Neural cell (in vitro differentiated cells): ENCODE data around the gene PPP1R13B. TPM values are rescaled to one million over a fixed set of nuclear protein-coding genes. Genes with fewer than 3 reads are reported as not detected.

Source experiments
- H2AFZ ChIP-seq: fragments of 200-600, 300-800 bp; sonication (generic), shearing (Covaris generic); 2 replicates; pipeline ENCODE4 v1.6.0; 2014; ENCODE audit warnings: low read depth, mild to moderate bottlenecking, antibody characterized with exemption, low read length, moderate library complexity
- H3F3A ChIP-seq: fragments of 200-600 bp; shearing (Covaris generic); 2 replicates; pipeline ENCODE4 v1.6.1; 2016; ENCODE audit warnings: mild to moderate bottlenecking, moderate library complexity, mixed read lengths, antibody characterized with exemption, low read length; ENCODE audit not compliant: insufficient read depth, poor library complexity, severe bottlenecking
- H3K27ac ChIP-seq: fragments of 200-600, 300-800 bp; sonication (generic), shearing (Covaris generic); 2 replicates; pipeline ENCODE4 v1.5.1; 2014; ENCODE audit warnings: mild to moderate bottlenecking, low read length, moderate library complexity
- H3K27me3 ChIP-seq: fragments of 300-800, 200-600 bp; sonication (generic), shearing (Covaris generic); 2 replicates; pipeline ENCODE4 v1.6.0; 2014; ENCODE audit warnings: mild to moderate bottlenecking, low read depth, low read length, moderate library complexity; ENCODE audit not compliant: insufficient read depth
- H3K36me3 ChIP-seq: fragments of 300-800, 200-600 bp; sonication (generic), shearing (Covaris generic); 2 replicates; pipeline ENCODE4 v1.5.1; 2014; ENCODE audit warnings: mild to moderate bottlenecking, antibody characterized with exemption, low read length, moderate library complexity; ENCODE audit not compliant: insufficient read depth
- H3K4me2 ChIP-seq: fragments of 300-800, 200-600 bp; sonication (generic), shearing (Covaris generic); 2 replicates; pipeline ENCODE4 v1.6.0; 2014; ENCODE audit warnings: mild to moderate bottlenecking, low read length
- H3K4me3 ChIP-seq: fragments of 300-800, 200-600 bp; sonication (generic), shearing (Covaris generic); 2 replicates; pipeline ENCODE4 v1.5.1; 2014; ENCODE audit warnings: mild to moderate bottlenecking, low read length, moderate library complexity
- H3K79me2 ChIP-seq: fragments of 200-600 bp; shearing (Covaris generic); replicated peaks from 2 replicates; pipeline ENCODE4 v1.6.0; 2014; ENCODE audit warnings: mild to moderate bottlenecking, low read length, moderate library complexity; ENCODE audit not compliant: insufficient read depth
- H3K9ac ChIP-seq: fragments of 300-800, 200-600 bp; sonication (generic), shearing (Covaris generic); 2 replicates; pipeline ENCODE4 v1.6.1; 2016; ENCODE audit warnings: mild to moderate bottlenecking, low read length, mixed read lengths
- H3K9me2 ChIP-seq: fragments of 200-600 bp; shearing (Covaris generic); 2 replicates; pipeline ENCODE4 v1.6.1; 2016; ENCODE audit warnings: mild to moderate bottlenecking, low read length, mixed read lengths; ENCODE audit not compliant: insufficient read depth
- H3K9me3 ChIP-seq: fragments of 200-600, 300-800 bp; sonication (generic), shearing (Covaris generic); 2 replicates; pipeline ENCODE4 v1.6.1; 2016; ENCODE audit warnings: mild to moderate bottlenecking, mixed run types, low read length, moderate library complexity, mixed read lengths
- H4K20me1 ChIP-seq: fragments of 200-600 bp; shearing (Covaris generic); 2 replicates; pipeline ENCODE4 v1.6.1; 2016; ENCODE audit warnings: mild to moderate bottlenecking, mixed run types; ENCODE audit not compliant: insufficient read depth
- EP300 ChIP-seq: fragments of 450-650 bp; conservative IDR thresholded peaks from 2 replicates; pipeline ENCODE4 v1.6.1; 2014; ENCODE audit warnings: antibody characterized with exemption, mild to moderate bottlenecking, moderate library complexity; ENCODE audit not compliant: poor library complexity, severe bottlenecking
- EZH2 ChIP-seq: fragments of 200-600, 300-800 bp; shearing (Covaris generic), sonication (generic); IDR thresholded peaks from 2 replicates; pipeline ENCODE4 v1.6.1; 2014; ENCODE audit warnings: antibody characterized with exemption, low read length, borderline replicate concordance, mild to moderate bottlenecking; ENCODE audit not compliant: insufficient read depth, poor library complexity, severe bottlenecking
- MXI1 ChIP-seq: fragments of 450-650 bp; conservative IDR thresholded peaks from 2 replicates; pipeline ENCODE4 v1.6.1; 2014; ENCODE audit warnings: antibody characterized with exemption, mild to moderate bottlenecking; ENCODE audit not compliant: poor library complexity, severe bottlenecking
- RAD21 ChIP-seq: fragments of 450-650 bp; conservative IDR thresholded peaks from 2 replicates; pipeline ENCODE4 v1.6.1; 2014; ENCODE audit warnings: antibody characterized with exemption, mild to moderate bottlenecking, moderate library complexity
- TAF1 ChIP-seq: IDR thresholded peaks from 2 replicates; pipeline ENCODE4 v1.6.1; 2012; ENCODE audit warnings: low read depth
- polyA plus RNA-seq: library from polyadenylated mRNA; depleted of rRNA; stranded (reverse); fragments of >200 nt; gene quantifications from 2 replicates; pipeline ENCODE4 v1.2.3, GENCODE V29; 2014
- TF ChIP-seq, protein P1 (sequence below): IDR thresholded peaks from 2 replicates; pipeline ENCODE4 v1.6.1; 2012; ENCODE audit warnings: borderline replicate concordance
- TF ChIP-seq, protein P2 (sequence below): fragments of 450-650 bp; IDR thresholded peaks from 2 replicates; pipeline ENCODE4 v1.5.1; 2014; ENCODE audit warnings: antibody characterized with exemption, mild to moderate bottlenecking, moderate library complexity; ENCODE audit not compliant: poor library complexity, severe bottlenecking

Gene PPP1R13B
- polyA plus RNA-seq, 1 donor from 2014 or later, result 8.2 TPM

DNA sequence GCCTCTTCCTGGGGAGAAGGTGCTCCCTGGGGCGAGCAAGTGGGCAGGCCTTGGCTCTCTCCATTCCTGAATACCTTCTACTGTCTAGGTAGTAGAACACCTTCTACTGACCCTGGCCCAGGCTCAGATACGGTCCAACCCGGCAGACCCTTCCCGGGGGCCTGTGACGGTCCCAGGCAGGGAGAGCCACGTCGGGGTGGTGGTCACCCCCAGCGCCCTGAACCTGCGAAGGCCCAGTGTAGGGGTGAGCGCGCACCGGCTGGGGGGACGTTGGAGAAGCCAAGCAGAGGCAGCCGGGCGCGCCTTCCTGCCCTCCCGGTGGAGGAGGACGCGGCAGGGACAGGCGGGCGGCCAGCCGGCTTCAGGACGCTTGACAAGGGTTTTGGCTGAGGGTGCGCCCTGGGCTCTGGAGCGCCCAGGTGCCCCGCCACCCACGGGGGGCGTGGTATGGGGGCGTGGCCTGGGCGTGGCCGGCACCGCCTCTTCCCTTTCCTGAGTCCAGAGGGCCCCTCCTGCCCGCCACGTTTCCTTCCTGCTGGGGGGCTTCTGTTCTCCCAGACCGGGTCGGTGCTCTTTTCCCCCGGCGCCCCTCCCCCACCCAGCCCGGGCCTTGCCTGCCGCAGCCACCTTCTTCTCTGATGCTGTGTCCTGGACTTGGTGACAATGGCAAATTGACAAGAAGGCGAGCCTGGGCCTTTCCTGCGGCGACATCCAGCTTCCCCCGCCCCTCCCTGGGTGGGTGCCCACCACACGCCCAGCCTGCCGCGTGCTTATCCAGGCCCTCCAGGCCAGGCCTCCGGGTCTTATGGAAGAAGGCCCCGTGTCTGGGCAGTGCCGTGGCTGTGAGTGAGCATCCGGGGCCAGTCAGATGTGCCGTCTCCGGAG is 24.5 kb upstream of the PPP1R13B start:
- Histone ChIP-seq H3K79me2 (no peaks in the 10 kb centered on the region), H3K9me2 (no peaks in the 10 kb centered on the region), H4K20me1 (no peaks in the 10 kb centered on the region), H3K4me2 (no peak overlapping the region), H3K27ac (no peak overlapping the region), H3F3A (no peaks in the 10 kb centered on the region), H3K4me3 (no peak overlapping the region), H2AFZ (no peak overlapping the region), H3K9ac (no peak overlapping the region), H3K9me3 (no peaks in the 10 kb centered on the region), H3K36me3 (no peaks in the 10 kb centered on the region), H3K27me3 (no peaks in the 10 kb centered on the region)
- no peak for TF ChIP-seq MXI1
- no peak for TF ChIP-seq EP300
- TF ChIP-seq RAD21, result no peak

DNA sequence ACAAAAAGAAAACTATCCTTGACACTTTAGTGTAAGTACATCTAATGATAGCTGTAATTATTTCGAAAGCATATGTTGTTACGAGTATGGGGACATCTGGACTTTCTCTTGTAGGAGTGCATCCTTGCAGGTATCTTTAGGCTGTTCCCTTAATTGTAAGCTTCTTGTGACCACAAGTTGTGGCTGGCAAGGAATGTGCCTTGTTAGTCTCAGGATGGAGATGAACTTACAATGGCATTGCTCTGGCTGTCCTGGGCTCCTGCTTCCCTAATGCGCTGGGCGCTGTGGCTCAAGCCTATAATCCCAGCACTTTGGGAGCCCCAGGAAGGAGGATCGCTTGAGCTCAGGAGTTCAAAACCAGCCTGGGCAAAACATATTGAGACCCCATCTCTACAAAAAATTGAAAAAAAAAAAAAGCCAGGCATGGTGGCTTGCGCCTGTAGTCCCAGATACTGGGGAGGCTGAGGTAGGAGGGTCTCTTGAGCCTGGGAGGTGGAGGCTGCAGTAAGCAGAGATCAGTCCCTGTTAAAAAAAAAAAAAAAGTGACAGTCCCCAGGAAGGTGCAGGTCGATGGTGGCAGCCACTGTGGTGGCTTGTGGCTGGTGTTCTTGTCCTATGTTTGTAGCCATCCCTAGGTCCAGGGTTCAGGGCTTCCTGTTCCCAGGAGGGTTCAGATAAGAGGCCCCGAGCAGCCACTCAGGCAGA is 23.7 kb upstream of the PPP1R13B start:
- H3K27ac ChIP-seq, result no peak overlapping the region
- H3K9me2 ChIP-seq, result no peaks in the 10 kb centered on the region
- H3K9me3 ChIP-seq, result no peaks in the 10 kb centered on the region
- no peak overlapping the region for H3K9ac ChIP-seq
- no peaks in the 10 kb centered on the region for H3F3A ChIP-seq
- H4K20me1 ChIP-seq, result no peaks in the 10 kb centered on the region
- no peak overlapping the region for H3K4me2 ChIP-seq
- H3K27me3 ChIP-seq, result no peaks in the 10 kb centered on the region
- H3K36me3 ChIP-seq, result no peaks in the 10 kb centered on the region
- H2AFZ ChIP-seq, result no peak overlapping the region
- no peaks in the 10 kb centered on the region for H3K79me2 ChIP-seq
- TF ChIP-seq TAF1 (no peak), RAD21 (no peak), EZH2 (no peak), EP300 (no peak)
- TF ChIP-seq, protein P1, sequence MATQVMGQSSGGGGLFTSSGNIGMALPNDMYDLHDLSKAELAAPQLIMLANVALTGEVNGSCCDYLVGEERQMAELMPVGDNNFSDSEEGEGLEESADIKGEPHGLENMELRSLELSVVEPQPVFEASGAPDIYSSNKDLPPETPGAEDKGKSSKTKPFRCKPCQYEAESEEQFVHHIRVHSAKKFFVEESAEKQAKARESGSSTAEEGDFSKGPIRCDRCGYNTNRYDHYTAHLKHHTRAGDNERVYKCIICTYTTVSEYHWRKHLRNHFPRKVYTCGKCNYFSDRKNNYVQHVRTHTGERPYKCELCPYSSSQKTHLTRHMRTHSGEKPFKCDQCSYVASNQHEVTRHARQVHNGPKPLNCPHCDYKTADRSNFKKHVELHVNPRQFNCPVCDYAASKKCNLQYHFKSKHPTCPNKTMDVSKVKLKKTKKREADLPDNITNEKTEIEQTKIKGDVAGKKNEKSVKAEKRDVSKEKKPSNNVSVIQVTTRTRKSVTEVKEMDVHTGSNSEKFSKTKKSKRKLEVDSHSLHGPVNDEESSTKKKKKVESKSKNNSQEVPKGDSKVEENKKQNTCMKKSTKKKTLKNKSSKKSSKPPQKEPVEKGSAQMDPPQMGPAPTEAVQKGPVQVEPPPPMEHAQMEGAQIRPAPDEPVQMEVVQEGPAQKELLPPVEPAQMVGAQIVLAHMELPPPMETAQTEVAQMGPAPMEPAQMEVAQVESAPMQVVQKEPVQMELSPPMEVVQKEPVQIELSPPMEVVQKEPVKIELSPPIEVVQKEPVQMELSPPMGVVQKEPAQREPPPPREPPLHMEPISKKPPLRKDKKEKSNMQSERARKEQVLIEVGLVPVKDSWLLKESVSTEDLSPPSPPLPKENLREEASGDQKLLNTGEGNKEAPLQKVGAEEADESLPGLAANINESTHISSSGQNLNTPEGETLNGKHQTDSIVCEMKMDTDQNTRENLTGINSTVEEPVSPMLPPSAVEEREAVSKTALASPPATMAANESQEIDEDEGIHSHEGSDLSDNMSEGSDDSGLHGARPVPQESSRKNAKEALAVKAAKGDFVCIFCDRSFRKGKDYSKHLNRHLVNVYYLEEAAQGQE, result no peak
- TF ChIP-seq, protein P2, sequence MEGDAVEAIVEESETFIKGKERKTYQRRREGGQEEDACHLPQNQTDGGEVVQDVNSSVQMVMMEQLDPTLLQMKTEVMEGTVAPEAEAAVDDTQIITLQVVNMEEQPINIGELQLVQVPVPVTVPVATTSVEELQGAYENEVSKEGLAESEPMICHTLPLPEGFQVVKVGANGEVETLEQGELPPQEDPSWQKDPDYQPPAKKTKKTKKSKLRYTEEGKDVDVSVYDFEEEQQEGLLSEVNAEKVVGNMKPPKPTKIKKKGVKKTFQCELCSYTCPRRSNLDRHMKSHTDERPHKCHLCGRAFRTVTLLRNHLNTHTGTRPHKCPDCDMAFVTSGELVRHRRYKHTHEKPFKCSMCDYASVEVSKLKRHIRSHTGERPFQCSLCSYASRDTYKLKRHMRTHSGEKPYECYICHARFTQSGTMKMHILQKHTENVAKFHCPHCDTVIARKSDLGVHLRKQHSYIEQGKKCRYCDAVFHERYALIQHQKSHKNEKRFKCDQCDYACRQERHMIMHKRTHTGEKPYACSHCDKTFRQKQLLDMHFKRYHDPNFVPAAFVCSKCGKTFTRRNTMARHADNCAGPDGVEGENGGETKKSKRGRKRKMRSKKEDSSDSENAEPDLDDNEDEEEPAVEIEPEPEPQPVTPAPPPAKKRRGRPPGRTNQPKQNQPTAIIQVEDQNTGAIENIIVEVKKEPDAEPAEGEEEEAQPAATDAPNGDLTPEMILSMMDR, result no peak
- no peak overlapping the region for H3K4me3 ChIP-seq
